ENCODE results near the gene NRP1. TPM values are rescaled to one million over a fixed set of nuclear protein-coding genes. Genes with fewer than 3 reads are reported as not detected.
"Not testable (repeated sequence)": the region's sequence is repeated elsewhere in the genome, so short reads cannot be mapped to it uniquely, and the experiment has no call there.

Gene NRP1
- polyA plus RNA-seq, 3 donors from 2014 or later: 0.15 to 1.2 (median 0.65) TPM

- no peaks in the 10 kb centered on the region for H3K9me3 Mint-ChIP-seq
- H3K27me3 Mint-ChIP-seq (ENCODE audit: low read depth in 3 of 3): peaks cover 2 to 7% (median 7%) of the 10 kb centered on the region in 3 donors
- peaks cover 0 to under 1% of the 10 kb centered on the region in 2 donors for H3K4me1 Mint-ChIP-seq
- H3K4me3 Mint-ChIP-seq: no peak overlapping the region
- H3K36me3 Mint-ChIP-seq: no peaks in the 10 kb centered on the region
- H3K27ac Mint-ChIP-seq: no peak overlapping the region
- DNase-seq: no peak
These were observed 30.5 kb downstream of the NRP1 start for GRCh38 chr10:33303988-33304387.

- Mint-ChIP-seq H3K4me3 (no peak overlapping the region), H3K9me3 (no peaks in the 10 kb centered on the region), H3K36me3 (no peaks in the 10 kb centered on the region), H3K27ac (no peak overlapping the region), H3K4me1 (no peaks in the 10 kb centered on the region), H3K27me3 (ENCODE audit: low read depth in 3 of 3) (peaks cover 2 to 7% (median 7%) of the 10 kb centered on the region in 3 donors)
- DNase-seq: no peak
These were observed 32.1 kb downstream of the NRP1 start for GRCh38 chr10:33302208-33302829.

GRCh38 chr10:33301097-33301789 is 33.2 kb downstream of the NRP1 start:
- H3K4me3 Mint-ChIP-seq: no peak overlapping the region
- no peak for DNase-seq
- H3K36me3 Mint-ChIP-seq: no peaks in the 10 kb centered on the region
- no peak overlapping the region for H3K27ac Mint-ChIP-seq
- peaks cover 2 to 7% (median 7%) of the 10 kb centered on the region in 3 donors for H3K27me3 Mint-ChIP-seq (ENCODE audit: low read depth in 3 of 3)
- no peaks in the 10 kb centered on the region for H3K4me1 Mint-ChIP-seq
- no peaks in the 10 kb centered on the region for H3K9me3 Mint-ChIP-seq

- not testable (repeated sequence) for DNase-seq; H3K4me1 Mint-ChIP-seq; H3K4me3 Mint-ChIP-seq; H3K27ac Mint-ChIP-seq; H3K27me3 Mint-ChIP-seq (ENCODE audit: low read depth in 3 of 3); H3K9me3 Mint-ChIP-seq; H3K36me3 Mint-ChIP-seq
These were observed 33.9 kb downstream of the NRP1 start for GRCh38 chr10:33300544-33300943.

- no peaks in the 10 kb centered on the region for H3K4me1 Mint-ChIP-seq
- no peak overlapping the region for H3K4me3 Mint-ChIP-seq
- H3K9me3 Mint-ChIP-seq: no peaks in the 10 kb centered on the region
- H3K36me3 Mint-ChIP-seq: no peaks in the 10 kb centered on the region
- H3K27me3 Mint-ChIP-seq (ENCODE audit: low read depth in 3 of 3): peaks cover 0 to 7% (median 6%) of the 10 kb centered on the region in 3 donors
- H3K27ac Mint-ChIP-seq: no peak overlapping the region
- no peak for DNase-seq
These were observed 35.6 kb downstream of the NRP1 start for GRCh38 chr10:33298893-33299292.

- Mint-ChIP-seq H3K4me1 (no peaks in the 10 kb centered on the region), H3K9me3 (no peaks in the 10 kb centered on the region), H3K27me3 (ENCODE audit: low read depth in 3 of 3) (peaks cover 0 to 7% (median 6%) of the 10 kb centered on the region in 3 donors), H3K27ac (no peak overlapping the region), H3K4me3 (no peak overlapping the region), H3K36me3 (no peaks in the 10 kb centered on the region)
- no peak for DNase-seq
These were observed 36.4 kb downstream of the NRP1 start for GRCh38 chr10:33298110-33298509.

GRCh38 chr10:33295851-33296250 is 38.6 kb downstream of the NRP1 start:
- peaks cover 0 to 1% (median under 1%) of the 10 kb centered on the region in 3 donors for H3K27me3 Mint-ChIP-seq (ENCODE audit: low read depth in 3 of 3)
- no peak overlapping the region for H3K4me3 Mint-ChIP-seq
- H3K27ac Mint-ChIP-seq: no peak overlapping the region
- no peaks in the 10 kb centered on the region for H3K4me1 Mint-ChIP-seq
- H3K36me3 Mint-ChIP-seq: no peaks in the 10 kb centered on the region
- no peak for DNase-seq
- H3K9me3 Mint-ChIP-seq: no peaks in the 10 kb centered on the region

GRCh38 chr10:33293531-33294170 is 40.8 kb downstream of the NRP1 start:
- no peaks in the 10 kb centered on the region for H3K4me1 Mint-ChIP-seq
- no peaks in the 10 kb centered on the region for H3K36me3 Mint-ChIP-seq
- H3K4me3 Mint-ChIP-seq: no peak overlapping the region
- H3K27ac Mint-ChIP-seq: no peak overlapping the region
- H3K9me3 Mint-ChIP-seq: no peaks in the 10 kb centered on the region
- no peaks in the 10 kb centered on the region for H3K27me3 Mint-ChIP-seq (ENCODE audit: low read depth in 3 of 3)
- DNase-seq: no peak

GRCh38 chr10:33293076-33293475 is 41.4 kb downstream of the NRP1 start:
- Mint-ChIP-seq H3K27me3 (ENCODE audit: low read depth in 3 of 3) (no peaks in the 10 kb centered on the region), H3K36me3 (no peaks in the 10 kb centered on the region), H3K27ac (no peak overlapping the region), H3K4me3 (no peak overlapping the region), H3K4me1 (no peaks in the 10 kb centered on the region), H3K9me3 (no peaks in the 10 kb centered on the region)
- no peak for DNase-seq

- Mint-ChIP-seq H3K4me1 (no peaks in the 10 kb centered on the region), H3K4me3 (no peak overlapping the region), H3K36me3 (no peaks in the 10 kb centered on the region), H3K27me3 (ENCODE audit: low read depth in 3 of 3) (no peaks in the 10 kb centered on the region), H3K9me3 (no peaks in the 10 kb centered on the region), H3K27ac (no peak overlapping the region)
- no peak for DNase-seq
These were observed 43.3 kb downstream of the NRP1 start for GRCh38 chr10:33291053-33291592.

- Mint-ChIP-seq H3K4me3 (no peak overlapping the region), H3K27ac (no peak overlapping the region), H3K27me3 (ENCODE audit: low read depth in 3 of 3) (peaks cover 0 to 6% (median 1%) of the 10 kb centered on the region in 3 donors), H3K4me1 (no peaks in the 10 kb centered on the region), H3K36me3 (no peaks in the 10 kb centered on the region), H3K9me3 (no peaks in the 10 kb centered on the region)
- DNase-seq: no peak
These were observed 44.0 kb downstream of the NRP1 start for GRCh38 chr10:33290321-33291052.

GRCh38 chr10:33289776-33290175 is 44.7 kb downstream of the NRP1 start:
- Mint-ChIP-seq H3K9me3 (no peaks in the 10 kb centered on the region), H3K4me3 (no peak overlapping the region), H3K27ac (no peak overlapping the region), H3K4me1 (no peaks in the 10 kb centered on the region), H3K27me3 (ENCODE audit: low read depth in 3 of 3) (peaks cover 0 to 6% (median 1%) of the 10 kb centered on the region in 3 donors), H3K36me3 (no peaks in the 10 kb centered on the region)
- no peak for DNase-seq

- no peaks in the 10 kb centered on the region for H3K9me3 Mint-ChIP-seq
- H3K27me3 Mint-ChIP-seq (ENCODE audit: low read depth in 3 of 3): peaks cover 1 to 8% (median 6%) of the 10 kb centered on the region in 3 donors
- no peak for DNase-seq
- no peaks in the 10 kb centered on the region for H3K4me1 Mint-ChIP-seq
- no peaks in the 10 kb centered on the region for H3K36me3 Mint-ChIP-seq
- no peak overlapping the region for H3K27ac Mint-ChIP-seq
- no peak overlapping the region for H3K4me3 Mint-ChIP-seq
These were observed 46.3 kb downstream of the NRP1 start for GRCh38 chr10:33288127-33288526.

GRCh38 chr10:33287112-33287511 is 47.4 kb downstream of the NRP1 start:
- no peaks in the 10 kb centered on the region for H3K4me1 Mint-ChIP-seq
- DNase-seq: no peak
- no peak overlapping the region for H3K27ac Mint-ChIP-seq
- H3K36me3 Mint-ChIP-seq: no peaks in the 10 kb centered on the region
- H3K27me3 Mint-ChIP-seq (ENCODE audit: low read depth in 3 of 3): peaks cover 1 to 11% (median 8%) of the 10 kb centered on the region in 3 donors
- H3K4me3 Mint-ChIP-seq: no peak overlapping the region
- H3K9me3 Mint-ChIP-seq: no peaks in the 10 kb centered on the region
